ENCODE data around the gene CD6. TPM values are rescaled to one million over a fixed set of nuclear protein-coding genes. Genes with fewer than 3 reads are reported as not detected.

Gene CD6
- total and polyA plus RNA-seq, 10 of the 15 experiments (the other 5 are each of a cell fraction or from before 2014, with no cell fraction given): 0.37 to 17.6 (median 6.2) TPM

- Histone ChIP-seq H3K27ac (ENCODE audit: control insufficient read depth, insufficient read depth) (no peak overlapping the region), H3K36me3 (ENCODE audit: control insufficient read depth in 2 of 2, insufficient read depth in 2 of 2, low read length in 1 of 2) (peaks cover 0 to 1% of the 10 kb centered on the region in 2 experiments; a peak in 2 of 4 replicates), H2AFZ (ENCODE audit: control insufficient read depth, low read depth, low read length) (no peak overlapping the region), H3K4me3 (no peak overlapping the region), H3K79me2 (ENCODE audit: control insufficient read depth, insufficient read depth, low read length) (no peaks in the 10 kb centered on the region), H3K27me3 (replicated peaks in 1 of 2; ENCODE audit: control insufficient read depth in 2 of 2, insufficient read depth in 2 of 2, low read length in 1 of 2) (no peaks in the 10 kb centered on the region), H3K9me3 (replicated peaks; ENCODE audit: control insufficient read depth, insufficient read depth, low read length) (no peaks in the 10 kb centered on the region), H3K4me2 (ENCODE audit: control insufficient read depth, insufficient read depth) (no peak overlapping the region), H4K20me1 (ENCODE audit: control insufficient read depth, insufficient read depth) (no peaks in the 10 kb centered on the region), H3K4me1 (ENCODE audit: control insufficient read depth, insufficient read depth, low read length) (peaks cover 7% of the 10 kb centered on the region), H3K9ac (ENCODE audit: control insufficient read depth, insufficient read depth, low read length) (no peak overlapping the region)
- ChIA-PET SMC1A (ENCODE audit: uncharacterized antibody, unreplicated experiment) (interaction anchor here (0.7 kb wide), 1 partner anchor 790 kb away, joined by 3 read pairs; no protein-coding TSS in a partner anchor), POLR2A (no interaction called here), RAD21 (ENCODE audit: unreplicated experiment) (no interaction called here), CTCF (no interaction called here)
- in situ Hi-C loops (cut with MboI) (no loop called here), intact Hi-C loops (cut with micrococcal nuclease; ENCODE audit: unreplicated experiment) (no loop called here)
- DNase-seq (ENCODE audit: low read depth, low spot score) (no peak), FAIRE-seq (no peak), ATAC-seq (no peak)
- no TSS peak for BruUV-seq (replicated peaks)
- WGBS (ENCODE audit: insufficient coverage, insufficient replicate concordance, low lambda C conversion rate, missing lambda C conversion rate): 80% methylated on average over 4 of the region's 4 CpGs
- no peak for TF ChIP-seq POLR2A (IDR thresholded peaks at IDR 0.05; ENCODE audit: low read depth, low read length)
- no peak for TF ChIP-seq CBX3 (IDR thresholded peaks at IDR 0.05; ENCODE audit: borderline replicate concordance, low read depth)
- TF ChIP-seq, protein P1, sequence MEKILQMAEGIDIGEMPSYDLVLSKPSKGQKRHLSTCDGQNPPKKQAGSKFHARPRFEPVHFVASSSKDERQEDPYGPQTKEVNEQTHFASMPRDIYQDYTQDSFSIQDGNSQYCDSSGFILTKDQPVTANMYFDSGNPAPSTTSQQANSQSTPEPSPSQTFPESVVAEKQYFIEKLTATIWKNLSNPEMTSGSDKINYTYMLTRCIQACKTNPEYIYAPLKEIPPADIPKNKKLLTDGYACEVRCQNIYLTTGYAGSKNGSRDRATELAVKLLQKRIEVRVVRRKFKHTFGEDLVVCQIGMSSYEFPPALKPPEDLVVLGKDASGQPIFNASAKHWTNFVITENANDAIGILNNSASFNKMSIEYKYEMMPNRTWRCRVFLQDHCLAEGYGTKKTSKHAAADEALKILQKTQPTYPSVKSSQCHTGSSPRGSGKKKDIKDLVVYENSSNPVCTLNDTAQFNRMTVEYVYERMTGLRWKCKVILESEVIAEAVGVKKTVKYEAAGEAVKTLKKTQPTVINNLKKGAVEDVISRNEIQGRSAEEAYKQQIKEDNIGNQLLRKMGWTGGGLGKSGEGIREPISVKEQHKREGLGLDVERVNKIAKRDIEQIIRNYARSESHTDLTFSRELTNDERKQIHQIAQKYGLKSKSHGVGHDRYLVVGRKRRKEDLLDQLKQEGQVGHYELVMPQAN (conservative IDR thresholded peaks at IDR 0.05): no peak
- TF ChIP-seq CREB1 (IDR thresholded peaks at IDR 0.05; ENCODE audit: low read depth): no peak
- no peak for TF ChIP-seq EZH2 (IDR thresholded peaks at IDR 0.05; ENCODE audit: borderline replicate concordance, control insufficient read depth, low read depth, low read length)
- TF ChIP-seq RBBP5 (conservative IDR thresholded peaks at IDR 0.05): no peak
- no peak for TF ChIP-seq RCOR1 (conservative IDR thresholded peaks at IDR 0.05; ENCODE audit: low read depth, low read length)
- TF ChIP-seq CEBPZ (IDR thresholded peaks at IDR 0.05; ENCODE audit: low read depth, low read length): no peak
Observed at GRCh38 chr11:61033417-61033816, 61.9 kb downstream of the CD6 start.
